GM12878 (cell line): ENCODE results near the gene SCYL1. TPM values are rescaled to one million over a fixed set of nuclear protein-coding genes. Genes with fewer than 3 reads are reported as not detected.

Experiments used
- ATAC-seq: fragments of 200-7000 bp; cut with Tn5 transposase; 3 replicates; pipeline ENCODE4 v1.9.1; 2020; ENCODE audit warnings: mild to moderate bottlenecking, moderate library complexity
- BruUV-seq: library from RNA; stranded (reverse); fragments of 400-500 nt; replicated peaks from 2 replicates; lab custom pipeline; 2021; lab: Mats Ljungman, UMichigan
- CTCF ChIA-PET: fragments of 300-600 bp; sonication (Branson Sonifier 250); formaldehyde crosslinking; extraction: SDS; loops from one replicate; lab custom pipeline; 2021; ENCODE audit warnings: inconsistent platforms; lab: Yijun Ruan, JAX
- POLR2A ChIA-PET: fragments of 350-600 bp; formaldehyde crosslinking; extraction: SDS; loops from one replicate; lab custom pipeline; 2021; ENCODE audit warnings: inconsistent platforms; lab: Charles Lee
- RAD21 ChIA-PET: fragments of 300-600 bp; sonication (Branson Sonifier 250); formaldehyde crosslinking; loops from one replicate; lab custom pipeline; 2023; ENCODE audit warnings: antibody characterized with exemption; ENCODE audit not compliant: unreplicated experiment; lab: Charles Lee
- SMC1A ChIA-PET: fragments of 300-600 bp; sonication (Branson Sonifier 250); formaldehyde crosslinking; loops from one replicate; lab custom pipeline; 2023; ENCODE audit not compliant: unreplicated experiment, uncharacterized antibody; lab: Charles Lee
- DNase-seq: peaks from one replicate; pipeline ENCODE4 v3.0.0-alpha.2; 2011; ENCODE audit warnings: low read depth, low spot score
- FAIRE-seq: peaks from 3 replicates; lab custom pipeline; 2011; peaks lifted over from hg19 to GRCh38; lab: Jason Lieb, UNC
- H2AFZ ChIP-seq: 2 replicates; pipeline ENCODE4 v1.6.0; 2011; ENCODE audit warnings: low read depth, low read length, control low read depth; ENCODE audit not compliant: control insufficient read depth
- H3K27ac ChIP-seq: 2 replicates; pipeline ENCODE4 v1.5.1; 2011; ENCODE audit warnings: control low read depth; ENCODE audit not compliant: control insufficient read depth, insufficient read depth
- H3K27me3 ChIP-seq, 2 experiments: replicated peaks in 1 of 2; 2 replicates each; pipeline versions ENCODE4 v1.6.0 to v1.6.1; 2011; ENCODE audit warnings: low read length in 1 of 2; ENCODE audit not compliant: control insufficient read depth in 2 of 2, insufficient read depth in 2 of 2
- H3K36me3 ChIP-seq, 2 experiments: 2 replicates each; pipeline ENCODE4 v1.5.1; 2011; ENCODE audit warnings: low read length in 1 of 2; ENCODE audit not compliant: control insufficient read depth in 2 of 2, insufficient read depth in 2 of 2
- H3K4me1 ChIP-seq: 2 replicates; pipeline ENCODE4 v1.6.1; 2011; ENCODE audit warnings: mild to moderate bottlenecking, low read length, moderate library complexity, mixed read lengths; ENCODE audit not compliant: control insufficient read depth, insufficient read depth
- H3K4me2 ChIP-seq: 2 replicates; pipeline ENCODE4 v1.6.0; 2011; ENCODE audit warnings: control low read depth; ENCODE audit not compliant: control insufficient read depth, insufficient read depth
- H3K4me3 ChIP-seq: fragments of 200-600 bp; sonication (generic); 2 replicates; pipeline ENCODE4 v1.5.1; 2016
- H3K79me2 ChIP-seq: 2 replicates; pipeline ENCODE4 v1.6.0; 2011; ENCODE audit warnings: low read length; ENCODE audit not compliant: control insufficient read depth, insufficient read depth
- H3K9ac ChIP-seq: 2 replicates; pipeline ENCODE4 v1.8.0; 2011; ENCODE audit warnings: low read length, control low read depth, mixed read lengths; ENCODE audit not compliant: control insufficient read depth, insufficient read depth
- H3K9me3 ChIP-seq: replicated peaks from 3 replicates; pipeline ENCODE4 v1.5.1; 2011; ENCODE audit warnings: mild to moderate bottlenecking, low read length; ENCODE audit not compliant: control insufficient read depth, insufficient read depth
- H4K20me1 ChIP-seq: 2 replicates; pipeline ENCODE4 v1.6.0; 2011; ENCODE audit not compliant: control insufficient read depth, insufficient read depth
- ASH2L ChIP-seq: fragments of 300-600, 200-600 bp; sonication (generic); IDR thresholded peaks from 2 replicates; pipeline ENCODE4 v1.6.1; 2017; ENCODE audit warnings: low read depth, mild to moderate bottlenecking, borderline replicate concordance
- BHLHE40 ChIP-seq, 2 experiments: fragments of 450-650 bp in 1 of 2; IDR thresholded peaks; 2 replicates each; pipeline ENCODE4 v1.6.1; 2011 to 2017; ENCODE audit warnings: low read depth in 2 of 2, borderline replicate concordance in 1 of 2, improper control_type of control experiment in 1 of 2, low read length in 1 of 2, mild to moderate bottlenecking in 1 of 2
- CREM ChIP-seq: IDR thresholded peaks from 2 replicates; pipeline ENCODE4 v1.6.1; 2014; ENCODE audit warnings: antibody characterized with exemption, low read depth
- CTCF ChIP-seq, 3 experiments: IDR thresholded peaks in 2 of 3; conservative IDR thresholded peaks in 1 of 3; 2 replicates each; pipeline ENCODE4 v1.5.1; 2011; ENCODE audit warnings: low read depth in 3 of 3, low read length in 3 of 3, mild to moderate bottlenecking in 3 of 3, control low read depth in 2 of 3, moderate library complexity in 2 of 3, inconsistent platforms in 1 of 3, mixed read lengths in 1 of 3; ENCODE audit not compliant: control insufficient read depth in 2 of 3, insufficient read depth in 1 of 3; ENCODE audit errors: extremely low read depth in 1 of 3
- IKZF2 ChIP-seq, 2 experiments: fragments of 450-650 bp; IDR thresholded peaks; 2 replicates each; pipeline ENCODE4 v1.6.1; 2017; ENCODE audit warnings: mild to moderate bottlenecking in 2 of 2, moderate library complexity in 2 of 2
- MLLT1 ChIP-seq: fragments of 450-650 bp; IDR thresholded peaks from 2 replicates; pipeline ENCODE4 v1.6.1; 2016; ENCODE audit warnings: mild to moderate bottlenecking
- MTA3 ChIP-seq: IDR thresholded peaks from 2 replicates; pipeline ENCODE4 v1.6.1; 2012; ENCODE audit warnings: low read length, inconsistent platforms, borderline replicate concordance
- NBN ChIP-seq: fragments of 450-650 bp; IDR thresholded peaks from 2 replicates; pipeline ENCODE4 v1.6.1; 2016
- NFXL1 ChIP-seq: fragments of 450-650 bp; IDR thresholded peaks from 2 replicates; pipeline ENCODE4 v1.6.1; 2017; ENCODE audit warnings: antibody characterized with exemption, mild to moderate bottlenecking, borderline replicate concordance
- NKRF ChIP-seq: fragments of 450-650 bp; conservative IDR thresholded peaks from 2 replicates; pipeline ENCODE4 v1.6.1; 2017; ENCODE audit warnings: mild to moderate bottlenecking, moderate library complexity
- POLR2AphosphoS2 ChIP-seq: IDR thresholded peaks from 2 replicates; pipeline ENCODE4 v1.6.1; 2011; ENCODE audit warnings: low read depth, mild to moderate bottlenecking, low read length, improper control_type of control experiment, moderate library complexity
- RELA ChIP-seq: fragments of 450-650 bp; IDR thresholded peaks from 2 replicates; pipeline ENCODE4 v1.8.0; 2014; ENCODE audit warnings: borderline replicate concordance; ENCODE audit not compliant: partially characterized antibody
- RELB ChIP-seq: fragments of 450-650 bp; IDR thresholded peaks from 2 replicates; pipeline ENCODE4 v1.6.1; 2017; ENCODE audit warnings: low read depth, mild to moderate bottlenecking, moderate library complexity
- SIN3A ChIP-seq: IDR thresholded peaks from 2 replicates; pipeline ENCODE4 v1.6.1; 2012; ENCODE audit warnings: low read depth, low read length, improper control_type of control experiment
- ZBED1 ChIP-seq: IDR thresholded peaks from 2 replicates; pipeline ENCODE4 v1.6.1; 2016; ENCODE audit warnings: borderline replicate concordance
- whole genome bisulfite sequencing: methylation state at CpG from one replicate; pipeline ENCODE4 v1.1.6; 2016; ENCODE audit warnings: low lambda C conversion rate; ENCODE audit not compliant: insufficient replicate concordance, insufficient coverage; ENCODE audit errors: missing lambda C conversion rate; 5-methylcytosine and 5-hydroxymethylcytosine counted together
- in situ Hi-C: fragments of 300-500 bp; cut with MboI; formaldehyde crosslinking; loops from 9 replicates; pipeline ENCODE4 v1.14.3; 2018; ENCODE audit warnings: mixed read lengths
- intact Hi-C: fragments of 100-400 bp; cut with micrococcal nuclease; formaldehyde crosslinking; loops from one replicate; pipeline ENCODE4 v1.14.2; 2022; ENCODE audit not compliant: unreplicated experiment
- polyA plus RNA-seq, 11 experiments: library from polyadenylated mRNA; depleted of rRNA in 4 of 11; unstranded in 6 of 11; stranded (reverse) in 5 of 11; fragments of >200 nt; fragmentation: Nextera tagmentation in 4 of 11; fragmentation: Illumina TruSeq in 1 of 11; extraction: Ambion mirVana in 4 of 11; extraction: Trizol in 1 of 11; gene quantifications; 1 replicate in 1 of 11; 2 replicates in 10 of 11; pipeline versions ENCODE4 v1.2.1 to v1.2.3, GENCODE V29; 2011 to 2016; ENCODE audit warnings: inconsistent platforms in 2 of 11, missing spikeins in 2 of 11, low read depth in 1 of 11
- total RNA-seq, 4 experiments: library from RNA; depleted of rRNA in 3 of 4; stranded (reverse); fragments of >200 nt in 3 of 4; fragmentation: Illumina TruSeq in 1 of 4; extraction: Trizol in 1 of 4; gene quantifications; 2 replicates each; pipeline versions ENCODE4 v1.2.1 to v1.2.3, GENCODE V29; 2013 to 2021

Gene SCYL1
- total and polyA plus RNA-seq, 10 of the 15 experiments (the other 5 are each of a cell fraction or from before 2014, with no cell fraction given): 0.80 to 82.7 (median 51.2) TPM

GRCh38 chr11:65492637-65493366 is 32.1 kb upstream of the SCYL1 start:
- CTCF ChIA-PET: interaction anchor here (1.5 to 27.9 kb wide), 6 partner anchors 14 to 77 kb away, joined by 4 to 728 read pairs (median 8); partner anchors contain the start of gene NEAT1
- H2AFZ ChIP-seq: peak overlapping the region; percentile 59
- TF ChIP-seq BHLHE40 (IDR thresholded peaks at IDR 0.05; ENCODE audit: borderline replicate concordance in 1 of 2, low read depth in 2 of 2, low read length in 1 of 2) (peak in 1 of 2 experiments; percentile 6; a peak in 1 of 4 replicates), ZBED1 (peak; percentile 68), MTA3 (no peak), NFXL1 (no peak), CREM (peak; percentile 71; the same call in 1 of the 2 replicates), RELA (peak; percentile 58), POLR2AphosphoS2 (no peak), ASH2L (no peak), IKZF2 (IDR thresholded peaks at IDR 0.05) (peak; percentile 96), NKRF (0 out of 2 replicates have a peak, but pooled peaks have one; percentile 8), MLLT1 (no peak), NBN (0 out of 2 replicates have a peak, but pooled peaks have one; percentile 30), RELB (peak; percentile 92), CTCF (IDR thresholded peaks at IDR 0.05 in 2 of 3, conservative IDR thresholded peaks at IDR 0.05 in 1 of 3; ENCODE audit: control insufficient read depth in 2 of 3, extremely low read depth in 1 of 3, insufficient read depth in 1 of 3, low read depth in 3 of 3, low read length in 3 of 3) (no peak), SIN3A (no peak)

More at GRCh38 chr11:65492637-65493366, 32.1 kb upstream of the SCYL1 start:
- in situ Hi-C loops (no loop called here), intact Hi-C loops (no loop called here)
- peak; percentile 50 for ATAC-seq
- Histone ChIP-seq H3K27me3 (no peaks in the 10 kb centered on the region), H3K9me3 (no peaks in the 10 kb centered on the region), H3K27ac (peak overlapping the region; percentile 100), H3K36me3 (no peaks in the 10 kb centered on the region), H3K4me1 (peaks cover 82% of the 10 kb centered on the region), H3K9ac (peak overlapping the region; percentile 81), H4K20me1 (no peaks in the 10 kb centered on the region), H3K4me3 (peak overlapping the region; percentile 61), H3K79me2 (peaks cover 57% of the 10 kb centered on the region), H3K4me2 (peak overlapping the region; percentile 77)
- RAD21 ChIA-PET: interaction anchor here (0.7 to 14.2 kb wide), 14 partner anchors 10 to 131 kb away, joined by 3 to 282 read pairs (median 5); partner anchors contain the start of genes NEAT1 and ZNRD2
- TSS peak; percentile 45 for BruUV-seq
- SMC1A ChIA-PET: interaction anchor here (0.8 to 15.8 kb wide), 13 partner anchors 7 to 141 kb away, joined by 3 to 146 read pairs (median 5); partner anchors contain the start of gene NEAT1
- DNase-seq: peak; percentile 68
- POLR2A ChIA-PET: interaction anchor here (0.9 to 16.2 kb wide), 14 partner anchors 3 to 108 kb away, joined by 3 to 429 read pairs (median 10); partner anchors contain the start of genes MALAT1 and NEAT1
- FAIRE-seq: peak; percentile 54
- WGBS: 0% methylated on average over 6 of the region's 6 CpGs
